NCI-H1105 treated with DMSO at 0.1 percent for 48 hours (cell line): ENCODE data around the gene MEX3B.

Experiments
- DNase-seq: peaks from one replicate; lab custom pipeline; 2025; lab: John Stamatoyannopoulos, UW

The MEX3B gene

GRCh38 chr15:82045892-82046665 lies at the start of gene MEX3B:
Gene MEX3B (minus strand): TSS chr15:82046018. CDS start chr15:82045705, 313 bp downstream.
- DNase-seq: peak; percentile 87

- no peak for DNase-seq
Measured at GRCh38 chr15:82093774-82094211, 48.0 kb upstream of the MEX3B start.

- no peak for DNase-seq
Measured at GRCh38 chr15:82093325-82093724, 47.5 kb upstream of the MEX3B start.

- DNase-seq: no peak
Measured at GRCh38 chr15:82091636-82092140, 45.9 kb upstream of the MEX3B start.

GRCh38 chr15:82086243-82086995 lies 40.6 kb upstream of the MEX3B start:
- no peak for DNase-seq

- no peak for DNase-seq
Measured at GRCh38 chr15:82081914-82082762, 36.3 kb upstream of the MEX3B start.

GRCh38 chr15:82080774-82081173 lies 35.0 kb upstream of the MEX3B start:
- DNase-seq: no peak

- no peak for DNase-seq
Measured at GRCh38 chr15:82079736-82080135, 33.9 kb upstream of the MEX3B start.

- no peak for DNase-seq
Measured at GRCh38 chr15:82074610-82075009, 28.8 kb upstream of the MEX3B start.

- DNase-seq: no peak
Measured at GRCh38 chr15:82072926-82073537, 27.2 kb upstream of the MEX3B start.

GRCh38 chr15:82066455-82066854 lies 20.6 kb upstream of the MEX3B start:
- no peak for DNase-seq

GRCh38 chr15:82064824-82065223 lies 19.0 kb upstream of the MEX3B start:
- no peak for DNase-seq

GRCh38 chr15:82062479-82063454 lies 16.9 kb upstream of the MEX3B start:
- DNase-seq: no peak

- DNase-seq: no peak
Measured at GRCh38 chr15:82060817-82061216, 15.0 kb upstream of the MEX3B start.

GRCh38 chr15:82058517-82059204 lies 12.8 kb upstream of the MEX3B start:
- DNase-seq: no peak

GRCh38 chr15:82058026-82058425 lies 12.2 kb upstream of the MEX3B start:
- DNase-seq: no peak

- DNase-seq: no peak
Measured at GRCh38 chr15:82056958-82057823, 11.4 kb upstream of the MEX3B start.

GRCh38 chr15:82052751-82053150 lies 6.9 kb upstream of the MEX3B start:
- DNase-seq: no peak

GRCh38 chr15:82051664-82052063 lies 5.8 kb upstream of the MEX3B start:
- no peak for DNase-seq
